Neuronal stem cell (in vitro differentiated cells): Measurements from ENCODE around the gene NUP88.

Experiments used
- DNase-seq: peaks from one replicate; pipeline ENCODE4 v3.0.0-alpha.2; 2013; ENCODE audit warnings: low spot score
- H2AFZ ChIP-seq: one replicate; pipeline ENCODE4 v1.6.1; 2013; ENCODE audit warnings: mild to moderate bottlenecking, low read length, inconsistent platforms
- H2AK5ac ChIP-seq: 2 replicates; pipeline ENCODE4 v1.6.1; 2013; ENCODE audit warnings: low read depth, mild to moderate bottlenecking, inconsistent platforms, low read length, moderate library complexity, mixed read lengths
- H2BK120ac ChIP-seq: 2 replicates; pipeline ENCODE4 v1.6.1; 2013; ENCODE audit warnings: low read depth, mild to moderate bottlenecking, inconsistent platforms, low read length, moderate library complexity, mixed read lengths
- H2BK12ac ChIP-seq: one replicate; pipeline ENCODE4 v1.6.1; 2013; ENCODE audit warnings: low read length, inconsistent platforms
- H2BK15ac ChIP-seq: 2 replicates; pipeline ENCODE4 v1.6.1; 2013; ENCODE audit warnings: mild to moderate bottlenecking, low read length, inconsistent platforms, mixed read lengths
- H2BK5ac ChIP-seq: one replicate; pipeline ENCODE4 v1.6.1; 2013; ENCODE audit warnings: inconsistent platforms, mild to moderate bottlenecking, low read length, moderate library complexity
- H3K14ac ChIP-seq: one replicate; pipeline ENCODE4 v1.6.1; 2013; ENCODE audit warnings: low read length, inconsistent platforms
- H3K18ac ChIP-seq: 2 replicates; pipeline ENCODE4 v1.6.1; 2013; ENCODE audit warnings: low read length, inconsistent platforms
- H3K23ac ChIP-seq: 2 replicates; pipeline ENCODE4 v1.6.1; 2013; ENCODE audit warnings: low read depth, mild to moderate bottlenecking, mixed read lengths, low read length, inconsistent platforms; ENCODE audit not compliant: poor library complexity
- H3K27ac ChIP-seq: replicated peaks from 3 replicates; pipeline ENCODE4 v1.5.1; 2013; ENCODE audit warnings: low read length, inconsistent platforms
- H3K27me3 ChIP-seq, 3 experiments: 2 replicates each; pipeline ENCODE4 v1.6.1; 2013; ENCODE audit warnings: low read length in 3 of 3, mild to moderate bottlenecking in 2 of 3, inconsistent platforms in 1 of 3, low read depth in 1 of 3, mixed read lengths in 1 of 3, moderate library complexity in 1 of 3; ENCODE audit not compliant: control insufficient read depth in 3 of 3, insufficient read depth in 3 of 3
- H3K36me3 ChIP-seq, 2 donors: replicated peaks in 1 of 2; 2 replicates each; pipeline ENCODE4 v1.6.1; 2013; ENCODE audit warnings: low read length in 2 of 2; ENCODE audit not compliant: control insufficient read depth in 2 of 2, insufficient read depth in 2 of 2
- H3K4ac ChIP-seq: 2 replicates; pipeline ENCODE4 v1.6.1; 2013; ENCODE audit warnings: inconsistent platforms, mild to moderate bottlenecking, low read length, moderate library complexity
- H3K4me1 ChIP-seq, 2 donors: 1 replicate in 1 of 2; 2 replicates in 1 of 2; pipeline ENCODE4 v1.6.1; 2013; ENCODE audit warnings: low read length in 2 of 2, low read depth in 1 of 2; ENCODE audit not compliant: control insufficient read depth in 2 of 2, insufficient read depth in 1 of 2
- H3K4me2 ChIP-seq: one replicate; pipeline ENCODE4 v1.6.1; 2013; ENCODE audit warnings: mild to moderate bottlenecking, low read length, inconsistent platforms; ENCODE audit not compliant: insufficient read depth, poor library complexity, severe bottlenecking
- H3K4me3 ChIP-seq, 2 donors: 2 replicates each; pipeline ENCODE4 v1.5.1; 2013; ENCODE audit warnings: low read length in 2 of 2, mild to moderate bottlenecking in 2 of 2, inconsistent platforms in 1 of 2, moderate library complexity in 1 of 2
- H3K79me1 ChIP-seq: one replicate; pipeline ENCODE4 v1.6.1; 2013; ENCODE audit warnings: low read depth, mild to moderate bottlenecking, inconsistent platforms, low read length, moderate library complexity
- H3K9ac ChIP-seq: one replicate; pipeline ENCODE4 v1.6.1; 2013; ENCODE audit warnings: mild to moderate bottlenecking, low read depth, low read length, inconsistent platforms; ENCODE audit not compliant: poor library complexity
- H3K9me3 ChIP-seq, 2 donors: replicated peaks in 1 of 2; 2 replicates each; pipeline versions ENCODE3 to v1.6.1; 2013; ENCODE audit warnings: low read length in 2 of 2, mild to moderate bottlenecking in 2 of 2, inconsistent platforms in 1 of 2, low read depth in 1 of 2, mixed read lengths in 1 of 2, moderate library complexity in 1 of 2; ENCODE audit not compliant: control insufficient read depth in 2 of 2, insufficient read depth in 1 of 2
- H4K8ac ChIP-seq: one replicate; pipeline ENCODE4 v1.6.1; 2013; ENCODE audit warnings: low read depth, mild to moderate bottlenecking, inconsistent platforms, low read length, moderate library complexity
- H4K91ac ChIP-seq: one replicate; pipeline ENCODE4 v1.6.1; 2013; ENCODE audit warnings: low read length, low read depth, mild to moderate bottlenecking, inconsistent platforms; ENCODE audit not compliant: poor library complexity
- WGBS, 2 donors: extraction: QIAGEN DNeasy Blood & Tissue Kit; methylation state at CpG; one replicate each; pipeline ENCODE4 v1.1.7; 2013; ENCODE audit warnings: missing lambda C conversion rate in 2 of 2, mixed read lengths in 1 of 2; ENCODE audit not compliant: insufficient read length in 2 of 2, insufficient replicate concordance in 1 of 2; ENCODE audit errors: extremely low coverage in 2 of 2; 5-methylcytosine and 5-hydroxymethylcytosine counted together

The NUP88 gene

GRCh38 chr17:5365831-5366230, 53.6 kb downstream of the NUP88 start:
- Histone ChIP-seq H3K4me1 (no peaks in the 10 kb centered on the region), H3K14ac (no peak overlapping the region), H3K9me3 (no peaks in the 10 kb centered on the region), H2BK5ac (no peak overlapping the region), H3K27ac (no peak overlapping the region), H3K23ac (no peak overlapping the region), H3K9ac (no peak overlapping the region), H4K8ac (no peak overlapping the region), H4K91ac (no peak overlapping the region), H3K4me2 (no peak overlapping the region), H2AFZ (no peak overlapping the region), H3K4me3 (no peak overlapping the region), H3K36me3 (peaks cover 19 to 86% of the 10 kb centered on the region in 2 donors), H2BK15ac (no peak overlapping the region), H3K4ac (no peak overlapping the region), H2BK120ac (no peak overlapping the region), H3K79me1 (no peaks in the 10 kb centered on the region), H3K18ac (no peak overlapping the region), H3K27me3 (no peaks in the 10 kb centered on the region), H2AK5ac (no peak overlapping the region), H2BK12ac (no peak overlapping the region)
- no CpG with 5 or more reads among the region's 6 CpGs for WGBS, 2 donors
- no peak for DNase-seq

GRCh38 chr17:5364696-5365095, 54.8 kb downstream of the NUP88 start:
- Histone ChIP-seq H3K27me3 (no peaks in the 10 kb centered on the region), H4K91ac (no peak overlapping the region), H2BK120ac (no peak overlapping the region), H3K18ac (no peak overlapping the region), H3K4me3 (no peak overlapping the region), H3K14ac (no peak overlapping the region), H3K9me3 (no peaks in the 10 kb centered on the region), H2BK15ac (no peak overlapping the region), H3K4me1 (no peaks in the 10 kb centered on the region), H2BK12ac (no peak overlapping the region), H2AFZ (no peak overlapping the region), H3K23ac (no peak overlapping the region), H3K9ac (no peak overlapping the region), H3K4ac (no peak overlapping the region), H3K4me2 (no peak overlapping the region), H2AK5ac (no peak overlapping the region), H3K79me1 (no peaks in the 10 kb centered on the region), H3K27ac (no peak overlapping the region), H4K8ac (no peak overlapping the region), H3K36me3 (peaks cover 23 to 85% of the 10 kb centered on the region in 2 donors), H2BK5ac (no peak overlapping the region)
- DNase-seq = no peak

- no peaks in the 10 kb centered on the region for H3K79me1 ChIP-seq
- WGBS, 2 donors = 100% methylated on average over 1 of the region's 6 CpGs; no CpG with 5 or more reads in 1 of the 2 donors
Measured at GRCh38 chr17:5364156-5364555, 55.3 kb downstream of the NUP88 start.

GRCh38 chr17:5362162-5362811, 57.2 kb downstream of the NUP88 start:
- Histone ChIP-seq H3K14ac (no peak overlapping the region), H3K4me2 (no peak overlapping the region), H3K4me3 (no peak overlapping the region), H3K9me3 (no peaks in the 10 kb centered on the region), H4K91ac (no peak overlapping the region), H3K4ac (no peak overlapping the region), H3K4me1 (no peaks in the 10 kb centered on the region), H3K9ac (no peak overlapping the region), H3K79me1 (no peaks in the 10 kb centered on the region), H3K36me3 (peaks cover 30 to 84% of the 10 kb centered on the region in 2 donors), H2BK15ac (no peak overlapping the region), H2AK5ac (no peak overlapping the region), H3K23ac (no peak overlapping the region), H2BK120ac (no peak overlapping the region), H2BK12ac (no peak overlapping the region), H2BK5ac (no peak overlapping the region), H3K27ac (no peak overlapping the region), H3K18ac (no peak overlapping the region), H2AFZ (no peak overlapping the region), H3K27me3 (no peaks in the 10 kb centered on the region), H4K8ac (no peak overlapping the region)
- WGBS, 2 donors = no CpG with 5 or more reads among the region's 7 CpGs
- DNase-seq = no peak

More at GRCh38 chr17:5364156-5364555, 55.3 kb downstream of the NUP88 start:
- H3K4me2 ChIP-seq = no peak overlapping the region
- no peaks in the 10 kb centered on the region for H3K27me3 ChIP-seq
- no peak overlapping the region for H3K4me3 ChIP-seq
- no peak overlapping the region for H3K23ac ChIP-seq
- no peak overlapping the region for H2AFZ ChIP-seq
- H3K14ac ChIP-seq = no peak overlapping the region
- no peak overlapping the region for H2BK5ac ChIP-seq
- peaks cover 24 to 85% of the 10 kb centered on the region in 2 donors for H3K36me3 ChIP-seq
- no peak overlapping the region for H2AK5ac ChIP-seq
- no peak overlapping the region for H3K27ac ChIP-seq
- no peaks in the 10 kb centered on the region for H3K4me1 ChIP-seq
- H2BK120ac ChIP-seq = no peak overlapping the region
- H3K18ac ChIP-seq = no peak overlapping the region
- no peak overlapping the region for H4K8ac ChIP-seq
- DNase-seq = no peak
- H3K9me3 ChIP-seq = no peaks in the 10 kb centered on the region
- H3K9ac ChIP-seq = no peak overlapping the region
- no peak overlapping the region for H3K4ac ChIP-seq
- H4K91ac ChIP-seq = no peak overlapping the region
- H2BK15ac ChIP-seq = no peak overlapping the region
- H2BK12ac ChIP-seq = no peak overlapping the region
